Right ventricle myocardium inferior (tissue), 1 donor: ENCODE results near the gene CFAP45. TPM values are rescaled to one million over a fixed set of nuclear protein-coding genes. Genes with fewer than 3 reads are reported as not detected.
A peak's percentile ranks its signal among the peaks of the same experiment; 100 is the strongest.

Source experiments
- ATAC-seq: fragments of 200-7000 bp; cut with Tn5 transposase; one replicate; pipeline ENCODE4 v1.9.1; 2020; ENCODE audit warnings: mild to moderate bottlenecking, moderate library complexity
- DNase-seq: peaks from one replicate; pipeline ENCODE4 v3.0.0; 2021; ENCODE audit errors: missing footprints
- intact Hi-C: fragments of 100-400 bp; cut with DNase I; formaldehyde crosslinking; loops from one replicate; pipeline ENCODE4 v1.11.0; 2022
- total RNA-seq: library from RNA; stranded (reverse); fragmentation: NEBNext Ultra II Directional; extraction: Animal tissue kit (Norgen Biotek cat#: 25700); gene quantifications from one replicate; pipeline ENCODE4 v1.2.1, GENCODE V29; 2021
- donor health status: DM: no; HTN: yes; CAD: no; lungs with severe emphysema.

The CFAP45 gene
- total RNA-seq, 1 donor from 2014 or later, result 1.0 TPM

GRCh38 chr1:159925719-159926078, 25.7 kb upstream of the CFAP45 start:
- no peak for ATAC-seq
- intact Hi-C loops, result loop anchor here (2.0 to 5.0 kb wide), 2 partner anchors 33 to 71 kb away; no protein-coding TSS in a partner anchor

GRCh38 chr1:159924791-159925718, 25.1 kb upstream of the CFAP45 start, which contains the start of gene TAGLN2:
TAGLN2 (minus strand) TSS chr1:159925507; CDS start chr1:159920509, 4,998 bp downstream.
- peak; percentile 84 for ATAC-seq
- DNase-seq, result peak; percentile 97
- intact Hi-C loops, result loop anchor here (2.0 to 5.0 kb wide), 2 partner anchors 33 to 70 kb away; no protein-coding TSS in a partner anchor

More at GRCh38 chr1:159925719-159926078, 25.7 kb upstream of the CFAP45 start:
- no peak for DNase-seq

DNA sequence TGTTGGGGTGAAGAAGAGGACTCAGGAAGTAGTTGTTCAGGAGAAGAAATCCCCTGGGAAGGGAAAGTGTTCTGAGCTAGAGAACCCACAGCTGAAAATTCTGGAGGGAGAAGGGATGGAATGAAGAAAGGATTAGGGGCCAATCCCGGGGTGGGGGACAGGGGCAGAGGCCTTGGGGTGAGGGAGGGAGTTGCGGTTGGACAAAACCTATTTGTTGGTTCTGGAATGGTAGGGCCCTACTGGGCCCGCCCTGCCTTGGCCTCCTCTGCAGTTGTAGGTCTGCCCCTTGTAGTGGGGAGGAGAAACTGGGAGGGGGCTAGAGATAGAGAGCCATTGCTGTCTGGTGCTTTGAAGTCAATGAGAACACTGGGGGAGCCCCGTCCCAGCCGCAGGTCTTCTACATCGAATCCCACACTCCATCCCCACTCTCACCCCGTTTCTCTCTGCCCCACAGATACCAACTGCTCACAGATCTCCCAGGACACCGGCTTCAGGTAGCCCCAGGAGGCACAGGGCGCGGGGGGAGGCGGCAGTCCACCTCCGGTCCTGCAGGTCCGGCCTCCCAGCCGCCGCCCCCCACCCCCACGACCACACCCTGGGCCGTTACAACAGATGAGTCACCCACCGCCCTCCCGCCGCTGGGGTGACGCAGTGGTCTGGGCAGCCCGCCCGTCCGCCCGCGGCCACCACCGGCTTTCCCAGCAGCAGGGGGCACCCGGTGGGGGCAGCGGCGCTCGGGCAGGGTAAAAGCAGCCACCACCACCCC, 24.2 kb upstream of the CFAP45 start:
- peak; percentile 95 for DNase-seq
- peak; percentile 69 for ATAC-seq

GRCh38 chr1:159923203-159924024, 23.4 kb upstream of the CFAP45 start:
- ATAC-seq, result peak; percentile 63
- DNase-seq, result peak; percentile 92
- intact Hi-C loops, result loop anchor here (2.0 kb wide), 1 partner anchor 69 kb away; no protein-coding TSS in a partner anchor

More for the DNA sequence above, 24.2 kb upstream of the CFAP45 start:
- intact Hi-C loops, result loop anchor here (2.0 kb wide), 1 partner anchor 69 kb away; no protein-coding TSS in a partner anchor

GRCh38 chr1:159922511-159923202, 22.7 kb upstream of the CFAP45 start:
- ATAC-seq (peak; percentile 34), DNase-seq (peak; percentile 89)
- intact Hi-C loops, result no loop called here

DNA sequence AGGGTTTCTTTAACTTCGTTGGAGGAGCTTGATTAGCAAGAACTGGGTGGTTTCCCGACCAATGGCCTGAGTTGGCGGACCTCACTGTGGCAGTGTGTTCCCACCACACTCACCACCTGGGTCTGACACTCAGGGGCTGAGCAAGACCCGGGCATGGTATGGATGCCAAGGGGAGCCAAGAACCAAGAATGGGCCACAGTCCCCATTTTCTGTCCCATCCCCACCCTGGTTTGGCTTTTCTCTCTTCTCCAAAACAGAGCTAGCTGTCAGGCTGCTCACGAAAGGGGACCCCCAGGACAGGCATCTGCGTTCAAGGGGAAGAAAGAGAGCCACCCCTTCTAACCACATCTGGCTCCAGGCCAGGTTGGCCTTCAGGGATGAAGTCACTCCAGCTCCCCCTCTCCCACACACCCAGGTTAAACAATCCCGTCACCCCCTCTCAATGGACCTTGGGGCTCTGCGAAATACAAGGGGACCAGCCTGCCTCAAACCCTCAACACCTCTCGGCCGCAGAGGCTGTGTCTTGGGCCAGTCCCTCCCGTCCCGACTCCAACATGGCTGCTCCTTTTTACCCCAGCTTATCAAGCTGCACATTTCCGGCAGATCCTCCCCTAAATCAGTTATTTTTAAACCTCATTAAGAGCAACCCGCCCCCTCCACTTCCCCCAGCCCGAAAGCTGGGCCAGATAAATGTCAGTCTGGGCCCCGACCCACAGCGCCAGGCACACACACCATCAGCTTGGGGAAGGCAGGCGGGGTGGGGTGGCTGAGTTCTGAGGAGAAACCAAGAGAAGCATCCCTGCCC, 21.9 kb upstream of the CFAP45 start:
- ATAC-seq, result no peak
- intact Hi-C loops, result no loop called here

DNA sequence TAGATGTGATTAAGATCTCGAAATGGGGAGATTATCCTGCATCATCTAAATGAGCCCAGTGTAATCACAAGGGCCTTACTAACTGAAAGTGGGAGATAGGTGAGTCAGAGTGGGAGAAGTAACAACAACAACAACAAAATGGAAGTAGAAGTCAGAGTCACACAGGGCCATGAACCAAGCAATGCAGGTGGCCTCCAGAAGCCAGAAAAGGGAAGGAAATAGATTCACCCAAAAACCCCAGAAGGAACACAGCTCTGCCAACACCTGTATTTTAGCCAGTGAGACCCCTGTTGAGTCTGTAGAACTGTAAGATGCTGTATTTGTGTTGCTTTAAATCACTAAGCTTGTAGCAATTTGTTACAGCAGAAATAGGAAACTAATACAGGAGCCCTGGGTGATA, 21.3 kb upstream of the CFAP45 start:
- intact Hi-C loops, result no loop called here
- ATAC-seq (no peak), DNase-seq (no peak)

More for the DNA sequence above, 21.9 kb upstream of the CFAP45 start:
- no peak for DNase-seq

GRCh38 chr1:159920651-159921050, 20.7 kb upstream of the CFAP45 start:
- DNase-seq (no peak), ATAC-seq (no peak)
- intact Hi-C loops, result no loop called here

DNA sequence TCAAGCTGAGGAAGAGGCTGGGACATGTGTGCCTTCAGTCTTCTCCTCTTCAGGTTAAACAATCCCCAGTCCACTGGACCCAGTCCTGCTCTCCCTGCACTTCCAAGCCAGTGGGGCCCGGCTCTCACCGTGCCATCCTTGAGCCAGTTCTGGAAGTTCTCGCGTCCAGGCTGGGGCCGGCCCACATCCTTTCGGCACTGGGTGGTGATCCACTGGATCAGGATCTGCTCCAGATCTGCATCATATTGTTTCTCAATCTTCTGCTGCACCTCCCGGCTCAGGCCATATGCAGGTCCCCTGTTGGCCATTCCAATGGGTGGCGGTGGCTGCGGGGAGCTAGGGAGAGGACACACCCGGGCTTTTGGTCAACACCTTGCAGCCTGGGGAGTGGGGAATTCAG, 20.2 kb upstream of the CFAP45 start:
- ATAC-seq (no peak), DNase-seq (no peak)
- intact Hi-C loops, result no loop called here

- ATAC-seq (no peak), DNase-seq (no peak)
- intact Hi-C loops, result no loop called here
Observed at GRCh38 chr1:159919236-159919865, 19.4 kb upstream of the CFAP45 start.

DNA sequence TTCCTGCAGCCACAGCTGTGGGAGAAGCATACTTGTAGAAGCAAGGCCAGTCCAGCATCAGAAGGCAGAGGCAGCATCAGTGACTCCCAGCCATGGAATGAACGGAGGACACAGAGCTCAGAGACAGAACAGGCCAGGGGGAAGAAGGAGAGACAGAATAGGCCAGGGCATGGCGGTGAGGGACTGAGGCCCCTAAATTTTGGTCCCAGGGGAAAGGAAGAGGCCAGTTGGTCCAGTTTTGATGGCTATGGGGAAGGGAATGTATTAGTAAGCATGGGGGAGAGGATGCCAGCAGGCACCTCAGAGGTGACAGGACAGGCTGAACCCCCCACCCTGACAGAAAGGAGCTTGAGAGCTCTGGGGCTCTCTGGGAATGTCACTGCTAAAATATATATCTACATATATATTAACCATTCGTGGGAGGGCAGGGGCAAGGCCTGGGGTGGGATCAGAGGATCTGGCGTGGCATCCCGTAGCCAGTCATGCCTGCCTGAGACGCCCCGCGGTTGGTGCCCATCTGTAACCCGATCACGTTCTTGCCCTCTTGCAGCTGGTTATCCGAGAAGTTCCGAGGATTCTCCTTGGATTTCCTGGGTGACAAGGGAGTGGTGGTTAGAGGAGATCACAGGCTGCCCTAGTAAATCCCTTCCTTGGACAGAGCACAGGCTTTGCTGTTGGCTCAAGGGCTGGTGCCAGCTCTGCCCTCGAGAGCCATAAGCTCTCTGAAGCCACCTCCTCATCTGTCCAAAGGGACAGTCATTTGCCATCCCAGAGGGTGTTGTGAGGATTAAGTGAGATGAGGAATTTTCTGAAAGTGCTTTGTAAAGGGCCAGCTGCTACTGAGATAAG, 18.6 kb upstream of the CFAP45 start:
- ATAC-seq (no peak), DNase-seq (no peak)
- intact Hi-C loops, result no loop called here

GRCh38 chr1:159917533-159918351, 17.8 kb upstream of the CFAP45 start:
- intact Hi-C loops, result no loop called here
- ATAC-seq, result no peak
- no peak for DNase-seq

DNA sequence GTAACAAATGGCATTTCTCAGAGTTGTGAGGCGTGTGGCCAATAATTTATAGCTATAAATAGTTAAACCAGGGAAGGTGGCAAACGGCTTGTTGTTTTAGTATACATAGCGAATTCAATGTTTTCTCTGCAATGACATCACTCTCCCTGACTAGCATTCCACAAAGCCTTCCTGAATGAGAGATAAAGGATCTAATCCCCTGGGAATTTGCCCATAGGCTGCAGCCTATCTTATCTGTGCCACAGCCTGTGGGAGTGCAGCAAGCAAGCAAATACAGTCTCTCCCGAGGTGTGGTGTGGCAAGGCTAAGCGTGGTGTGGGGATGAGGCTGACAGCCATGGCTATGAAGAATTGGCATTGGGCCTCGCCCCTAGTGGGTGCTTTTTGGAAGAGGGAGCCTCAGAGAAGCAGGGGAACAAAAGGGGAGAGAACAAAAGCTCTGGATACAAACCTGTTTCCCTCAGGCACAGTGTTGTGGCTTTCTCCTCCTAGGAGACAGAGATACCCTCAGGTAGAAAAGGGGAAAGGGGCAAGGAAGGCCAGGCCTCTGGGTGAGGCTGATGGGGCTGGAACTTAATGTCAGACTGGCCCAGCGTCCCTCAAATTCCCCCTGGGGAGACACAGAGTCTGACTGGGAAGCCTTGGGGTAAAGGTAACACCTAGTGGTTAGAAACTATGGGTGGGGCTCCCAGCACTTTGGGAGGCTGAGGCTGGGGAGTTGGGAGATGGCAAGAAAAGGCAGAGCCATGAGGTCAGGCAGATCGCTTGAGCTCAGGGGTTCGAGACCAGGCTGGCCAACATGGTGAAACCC, 16.5 kb upstream of the CFAP45 start:
- intact Hi-C loops, result no loop called here
- ATAC-seq (no peak), DNase-seq (no peak)

DNA sequence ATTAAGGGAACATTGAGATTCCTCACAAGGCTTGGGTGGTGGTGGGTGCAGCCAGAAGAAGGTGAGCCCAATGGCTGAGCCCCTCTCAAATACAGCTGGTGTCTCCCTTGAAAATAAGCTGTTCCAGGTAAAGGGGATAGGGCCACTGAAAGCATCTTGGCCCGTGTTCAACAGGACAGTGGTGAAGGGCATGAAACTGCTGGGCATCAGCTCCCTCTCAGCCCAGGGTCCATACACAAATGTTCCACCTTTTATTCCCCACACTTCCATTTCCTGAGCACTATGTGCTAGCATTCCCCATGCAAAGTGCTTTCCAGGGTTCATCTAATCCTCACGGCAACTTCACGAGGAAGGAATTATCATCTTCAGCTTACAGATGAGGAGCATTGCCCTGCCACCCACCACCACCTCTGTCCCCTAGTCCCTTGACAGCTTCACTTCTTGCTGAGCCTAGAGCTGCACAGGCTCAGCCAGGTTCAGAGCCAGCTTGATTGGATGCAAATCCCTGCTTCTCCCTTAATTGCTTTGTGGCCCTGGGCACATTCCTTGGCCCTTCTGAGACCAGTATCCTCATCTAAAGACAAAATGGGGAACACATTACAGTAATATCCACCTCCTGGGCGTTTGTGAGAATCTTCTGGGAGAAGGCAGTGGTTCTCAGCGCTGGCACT, 15.7 kb upstream of the CFAP45 start:
- DNase-seq (no peak), ATAC-seq (peak; percentile 33)
- intact Hi-C loops, result no loop called here
